Measurements from ENCODE around the gene SYTL4. TPM values are rescaled to one million over a fixed set of nuclear protein-coding genes. Genes with fewer than 3 reads are reported as not detected.
"Not testable (repeated sequence)": the region's sequence is repeated elsewhere in the genome, so short reads cannot be mapped to it uniquely, and the experiment has no call there.

Gene SYTL4
- 1 to 10 TPM; 8.8 to 9.7 TPM for total RNA-seq
- 10 to 100 TPM; 11.5 to 14.9 (median 12.3) TPM for polyA plus RNA-seq (ENCODE audit: insufficient read length in 6 of 6)
- long read RNA-seq, donor 1, partial matches to known transcripts = 0 of 1 reads
- long read RNA-seq, donor 1, other reads (novel, unspliced or antisense) = 0 of 1 reads
- long read RNA-seq, donor 2 = 0 reads
- long read RNA-seq, donor 3 = 0 reads
- long read RNA-seq, donor 4, partial matches to known transcripts = 0 of 2 reads
- long read RNA-seq, donor 4, other reads (novel, unspliced or antisense) = 2 of 2 reads
- long read RNA-seq, donor 5, partial matches to known transcripts = 0 of 1 reads
- long read RNA-seq, donor 5, other reads (novel, unspliced or antisense) = 0 of 1 reads
- long read RNA-seq, donor 6 = 0 reads
- long read RNA-seq, donor 7 = 0 reads
- long read RNA-seq, donor 8, partial matches to known transcripts = 5 of 5 reads
- long read RNA-seq, donor 8, other reads (novel, unspliced or antisense) = 0 of 5 reads
- long read RNA-seq, donor 9 = 0 reads
- long read RNA-seq, donor 10 = 0 reads
- long read RNA-seq, donor 11 = 0 reads
- long read RNA-seq, donor 12, partial matches to known transcripts = 0 of 2 reads
- long read RNA-seq, donor 12, other reads (novel, unspliced or antisense) = 0 of 2 reads

- H3K4me1 ChIP-seq = no peaks in the 10 kb centered on the region
- H3K27ac ChIP-seq = peak within 1 kb of the TSS in 1 of 2 donors; percentile 28
- ATAC-seq = peak; percentile 89
- peaks cover 0 to 22% of the 10 kb centered on the region in 2 donors for H3K27me3 ChIP-seq
- intact Hi-C loops (cut with DNase I) = no loop called here
- no peaks in the 10 kb centered on the region for H3K36me3 ChIP-seq
- no peaks in the 10 kb centered on the region for H3K9me3 ChIP-seq
- H3K4me3 ChIP-seq = peak within 1 kb of the TSS; percentile 53
- DNase-seq = peak in 2 of 4 donors; percentile 33 to 62
- TF ChIP-seq, protein P1, sequence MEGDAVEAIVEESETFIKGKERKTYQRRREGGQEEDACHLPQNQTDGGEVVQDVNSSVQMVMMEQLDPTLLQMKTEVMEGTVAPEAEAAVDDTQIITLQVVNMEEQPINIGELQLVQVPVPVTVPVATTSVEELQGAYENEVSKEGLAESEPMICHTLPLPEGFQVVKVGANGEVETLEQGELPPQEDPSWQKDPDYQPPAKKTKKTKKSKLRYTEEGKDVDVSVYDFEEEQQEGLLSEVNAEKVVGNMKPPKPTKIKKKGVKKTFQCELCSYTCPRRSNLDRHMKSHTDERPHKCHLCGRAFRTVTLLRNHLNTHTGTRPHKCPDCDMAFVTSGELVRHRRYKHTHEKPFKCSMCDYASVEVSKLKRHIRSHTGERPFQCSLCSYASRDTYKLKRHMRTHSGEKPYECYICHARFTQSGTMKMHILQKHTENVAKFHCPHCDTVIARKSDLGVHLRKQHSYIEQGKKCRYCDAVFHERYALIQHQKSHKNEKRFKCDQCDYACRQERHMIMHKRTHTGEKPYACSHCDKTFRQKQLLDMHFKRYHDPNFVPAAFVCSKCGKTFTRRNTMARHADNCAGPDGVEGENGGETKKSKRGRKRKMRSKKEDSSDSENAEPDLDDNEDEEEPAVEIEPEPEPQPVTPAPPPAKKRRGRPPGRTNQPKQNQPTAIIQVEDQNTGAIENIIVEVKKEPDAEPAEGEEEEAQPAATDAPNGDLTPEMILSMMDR (IDR thresholded peaks at IDR 0.05) = no peak
Observed at GRCh38 chrX:100731441-100732281, at the start of gene SYTL4. TSS of gene SYTL4 (minus strand) at chrX:100732121. CDS start at chrX:100702037, 30,084 bp downstream.

- H3K36me3 ChIP-seq, H3K4me1 ChIP-seq, H3K27me3 ChIP-seq, H3K9me3 ChIP-seq, H3K27ac ChIP-seq, DNase-seq, ATAC-seq, H3K4me3 ChIP-seq: not testable (repeated sequence)
- intact Hi-C loops (cut with DNase I) = loop anchor here in 1 of 2 donors (5.0 kb wide), 1 partner anchor 82 kb away; no protein-coding TSS in a partner anchor
Observed at GRCh38 chrX:100769439-100769838, 37.5 kb upstream of the SYTL4 start.

GRCh38 chrX:100768679-100769338 lies 36.9 kb upstream of the SYTL4 start:
- ATAC-seq (peak; percentile 100), DNase-seq (peak; percentile 23 to 83 (median 55))
- no peak overlapping the region for H3K4me3 ChIP-seq
- no peaks in the 10 kb centered on the region for H3K27me3 ChIP-seq
- H3K36me3 ChIP-seq = no peaks in the 10 kb centered on the region
- no peak overlapping the region for H3K27ac ChIP-seq
- H3K4me1 ChIP-seq = no peaks in the 10 kb centered on the region
- intact Hi-C loops (cut with DNase I) = loop anchor here in 1 of 2 donors (5.0 kb wide), 1 partner anchor 82 kb away; no protein-coding TSS in a partner anchor
- TF ChIP-seq, protein P1 (IDR thresholded peaks at IDR 0.05) = peak; percentile 87 to 100
- no peaks in the 10 kb centered on the region for H3K9me3 ChIP-seq

DNA sequence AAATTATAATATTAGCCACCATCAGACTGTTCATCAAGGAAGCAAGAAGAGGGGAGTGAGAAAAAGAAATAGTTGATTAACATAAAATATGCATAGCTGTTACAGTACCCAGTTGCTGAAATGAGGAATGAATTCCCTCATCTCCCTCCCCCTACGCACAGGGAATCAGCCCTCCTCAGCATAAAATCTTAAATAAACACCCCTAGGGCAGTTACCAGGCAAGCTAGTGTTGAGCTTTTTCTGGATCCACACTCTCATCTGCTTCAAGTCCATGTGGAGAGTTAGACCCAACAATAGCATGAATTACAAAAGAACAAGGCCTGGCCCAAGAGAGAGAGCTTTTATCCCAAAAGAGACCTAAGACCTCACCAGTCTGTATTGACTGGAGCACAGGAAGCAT lies 19.0 kb upstream of the SYTL4 start:
- H3K36me3 ChIP-seq = no peaks in the 10 kb centered on the region
- TF ChIP-seq, protein P1 (IDR thresholded peaks at IDR 0.05) = no peak
- intact Hi-C loops (cut with DNase I) = no loop called here
- H3K27me3 ChIP-seq = peaks cover 0 to 5% of the 10 kb centered on the region in 2 donors
- no peaks in the 10 kb centered on the region for H3K9me3 ChIP-seq
- ATAC-seq (no peak), DNase-seq (no peak)
- no peak overlapping the region for H3K27ac ChIP-seq
- H3K4me3 ChIP-seq = no peak overlapping the region
- H3K4me1 ChIP-seq = peaks cover 0 to 2% of the 10 kb centered on the region in 2 donors

DNA sequence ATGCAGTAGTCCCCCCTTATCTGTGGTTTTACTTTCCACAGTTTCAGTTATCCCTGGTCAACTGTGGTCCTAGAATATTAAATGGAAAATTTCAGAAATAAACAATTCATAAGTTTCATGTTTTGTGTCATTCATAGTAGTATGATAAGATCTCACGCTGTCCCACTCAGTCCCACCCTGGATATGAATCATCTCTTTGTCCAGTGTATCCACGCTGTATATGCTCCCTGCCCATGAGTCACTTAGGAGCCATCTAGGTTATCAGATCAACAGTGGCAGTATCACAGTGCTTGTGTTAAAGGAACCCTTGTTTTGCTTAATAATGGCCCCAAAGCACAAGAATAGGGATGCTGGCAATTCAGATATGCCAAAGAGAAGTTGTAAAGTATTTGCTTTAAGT lies 16.2 kb upstream of the SYTL4 start:
- TF ChIP-seq, protein P1 (IDR thresholded peaks at IDR 0.05) = no peak
- peaks cover 0 to 15% of the 10 kb centered on the region in 2 donors for H3K27me3 ChIP-seq
- intact Hi-C loops (cut with DNase I) = no loop called here
- H3K9me3 ChIP-seq = no peaks in the 10 kb centered on the region
- no peak overlapping the region for H3K27ac ChIP-seq
- ATAC-seq = no peak
- no peaks in the 10 kb centered on the region for H3K36me3 ChIP-seq
- no peak for DNase-seq
- H3K4me3 ChIP-seq = no peak overlapping the region
- H3K4me1 ChIP-seq = peaks cover 0 to 5% of the 10 kb centered on the region in 2 donors
